Islet precursor cell (in vitro differentiated cells): ENCODE results near the gene ITIH6.
"Not testable (repeated sequence)": the region's sequence is repeated elsewhere in the genome, so short reads cannot be mapped to it uniquely, and the experiment has no call there.

Source experiments
- DNase-seq: peaks from one replicate; pipeline ENCODE4 v3.0.0-alpha.2; 2018

Gene ITIH6

GRCh38 chrX:54798137-54798536 is at the start of gene ITIH6:
ITIH6 (minus strand) TSS chrX:54798255; CDS start chrX:54798210, 45 bp downstream.
- DNase-seq: no peak

DNA sequence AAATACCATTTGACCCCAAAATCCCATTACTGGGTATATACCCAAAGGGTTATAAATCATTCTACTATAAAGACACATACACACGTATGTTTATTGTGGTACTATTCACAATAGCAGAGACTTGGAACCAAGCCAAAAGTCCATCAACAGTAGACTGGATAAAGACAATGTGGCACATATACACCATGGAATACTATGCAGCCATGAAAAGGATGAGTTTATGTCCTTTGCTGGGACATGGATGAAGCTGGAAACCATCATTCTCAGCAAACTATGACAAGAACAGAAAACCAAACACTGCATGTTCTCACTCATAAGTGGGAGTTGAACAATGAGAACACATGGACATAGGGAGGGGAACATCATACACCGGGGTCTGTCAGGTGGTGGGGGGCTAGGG is 49.6 kb upstream of the ITIH6 start:
- DNase-seq: not testable (repeated sequence)

GRCh38 chrX:54843050-54843449 is 45.0 kb upstream of the ITIH6 start:
- DNase-seq: no peak

- no peak for DNase-seq
Observed at GRCh38 chrX:54842607-54843006, 44.6 kb upstream of the ITIH6 start.

DNA sequence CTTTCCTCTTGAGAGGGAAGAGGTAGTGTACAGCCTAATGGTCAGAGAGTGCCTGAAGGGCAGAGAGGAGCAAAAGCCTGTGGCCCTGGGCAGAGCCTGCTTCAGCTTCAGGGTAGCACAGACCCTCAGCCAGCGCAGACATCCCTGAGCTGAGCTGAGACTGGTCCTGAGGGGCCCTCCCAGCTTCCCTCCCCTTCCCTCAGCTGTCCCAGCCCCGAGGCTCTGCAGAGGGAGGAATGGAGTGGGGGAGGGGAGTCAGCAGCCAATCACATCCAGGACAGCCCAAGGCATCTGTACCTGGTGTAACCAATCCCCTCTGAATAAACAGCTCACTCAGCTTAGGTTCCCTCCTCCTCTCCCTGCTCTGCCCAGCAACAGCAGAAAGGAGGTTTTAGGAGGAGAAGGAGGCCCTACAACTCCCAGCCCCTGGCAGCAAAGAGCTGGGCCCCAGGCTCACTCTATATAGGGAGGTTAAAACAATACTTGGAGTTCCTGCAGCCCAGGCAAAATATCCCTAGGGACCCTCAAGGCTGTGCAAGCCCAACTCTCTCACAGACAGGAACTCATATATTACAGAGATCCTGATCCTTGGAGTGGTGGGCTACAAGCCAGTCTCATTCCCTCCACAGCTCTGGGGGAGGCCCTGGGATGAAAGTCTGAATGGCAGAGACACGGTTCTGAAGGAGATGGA is 43.3 kb upstream of the ITIH6 start:
- DNase-seq: not testable (repeated sequence)

DNA sequence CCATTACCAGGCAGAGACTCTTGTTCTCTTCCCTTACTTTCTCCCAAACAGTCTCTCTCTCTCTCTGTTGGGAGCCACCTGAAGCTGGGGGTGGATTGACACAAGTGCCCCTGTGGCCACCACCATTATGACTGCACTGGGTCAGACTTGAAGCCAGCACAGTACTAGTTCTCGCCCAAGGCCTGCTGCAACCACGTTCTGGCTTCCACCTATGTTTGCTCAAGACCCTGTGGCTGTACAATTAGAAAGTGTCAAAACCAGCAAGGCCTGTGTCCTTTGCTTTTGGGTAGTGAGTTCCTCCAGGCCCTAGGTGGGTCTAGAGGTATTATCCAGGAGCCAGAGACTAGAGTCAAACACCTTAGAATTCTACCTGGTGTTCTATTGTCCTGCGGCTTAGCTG is 40.5 kb upstream of the ITIH6 start:
- DNase-seq: no peak

DNA sequence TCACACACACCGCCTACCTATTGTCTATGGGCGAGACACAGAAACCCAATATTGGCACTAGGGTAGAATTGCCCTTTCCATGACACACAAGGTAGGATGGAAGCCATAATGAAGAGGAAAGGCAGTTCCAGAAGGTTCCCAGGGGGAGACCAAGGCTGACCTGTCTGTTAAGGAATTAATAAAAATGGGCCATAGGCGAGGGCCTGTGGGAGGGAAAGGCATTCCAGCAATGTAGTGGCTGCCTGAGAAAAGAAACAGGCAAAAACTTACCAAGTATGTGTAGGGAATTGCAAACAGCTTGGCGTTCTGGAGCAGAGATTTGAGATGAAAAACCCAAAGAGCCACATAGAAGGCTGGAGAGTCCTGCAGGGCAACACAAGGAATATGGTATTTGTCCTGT is 28.5 kb upstream of the ITIH6 start:
- DNase-seq: no peak

GRCh38 chrX:54825716-54826438 is 27.8 kb upstream of the ITIH6 start:
- DNase-seq: no peak

DNA sequence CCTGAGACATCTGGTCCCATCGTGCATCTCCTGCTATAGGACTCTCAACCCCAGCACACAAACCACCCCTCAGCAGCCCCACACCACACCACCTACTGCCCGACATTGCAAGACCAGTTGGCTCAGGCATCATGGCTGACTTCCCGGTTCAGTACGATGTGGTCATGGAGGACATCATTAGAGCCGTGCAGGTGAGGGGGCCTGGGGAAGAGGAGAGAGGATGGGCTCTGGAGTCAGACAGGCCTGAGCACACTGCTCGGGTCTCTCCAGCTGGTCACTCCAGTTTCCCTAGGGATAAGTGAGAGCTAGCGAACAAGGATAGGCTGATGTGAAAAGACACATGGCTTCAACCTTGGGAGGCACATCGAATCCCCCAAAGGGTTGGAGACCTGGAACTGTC is 26.7 kb upstream of the ITIH6 start:
- DNase-seq: no peak

DNA sequence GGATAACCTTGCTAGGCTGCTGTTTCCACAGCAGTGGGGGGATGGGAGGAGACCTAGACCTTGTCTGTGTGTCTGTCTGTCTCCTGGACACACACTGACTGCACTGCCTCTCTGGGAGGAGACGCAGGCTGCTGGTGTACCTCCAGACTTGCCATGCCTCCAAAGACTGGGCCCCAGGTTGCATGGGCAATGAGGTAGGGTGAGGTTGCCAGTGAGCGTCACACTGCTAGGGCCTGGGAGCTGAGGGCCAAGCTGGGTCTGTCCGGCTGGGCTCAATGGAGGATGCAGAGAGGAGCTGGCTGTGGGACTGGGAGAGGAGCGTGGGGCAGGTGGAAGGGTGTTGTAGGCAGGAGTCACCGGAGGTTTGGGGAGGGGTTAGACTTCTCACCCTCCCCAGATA is 26.1 kb upstream of the ITIH6 start:
- DNase-seq: no peak

GRCh38 chrX:54821310-54821709 is 23.3 kb upstream of the ITIH6 start:
- DNase-seq: no peak

GRCh38 chrX:54820737-54821136 is 22.7 kb upstream of the ITIH6 start:
- no peak for DNase-seq

DNA sequence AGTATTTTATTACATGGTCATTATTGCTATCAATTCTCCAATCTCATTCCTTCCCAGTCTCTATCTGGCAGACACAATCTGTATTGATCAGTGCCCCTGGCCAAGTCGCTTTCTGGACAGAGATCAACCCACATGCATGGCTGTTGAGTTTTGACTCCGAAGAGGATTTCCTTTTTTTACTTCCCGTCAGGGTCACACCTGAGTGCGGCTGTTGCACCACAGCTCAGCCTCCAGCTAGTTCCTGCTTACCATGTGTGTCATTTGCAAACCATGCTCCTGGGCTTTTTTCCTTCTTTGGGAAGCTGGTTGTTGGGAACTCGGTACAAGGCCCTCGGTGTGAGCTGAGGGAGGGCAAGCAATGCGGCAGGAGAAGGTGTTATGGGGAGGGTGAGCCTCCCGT is 21.1 kb upstream of the ITIH6 start:
- DNase-seq: no peak

DNA sequence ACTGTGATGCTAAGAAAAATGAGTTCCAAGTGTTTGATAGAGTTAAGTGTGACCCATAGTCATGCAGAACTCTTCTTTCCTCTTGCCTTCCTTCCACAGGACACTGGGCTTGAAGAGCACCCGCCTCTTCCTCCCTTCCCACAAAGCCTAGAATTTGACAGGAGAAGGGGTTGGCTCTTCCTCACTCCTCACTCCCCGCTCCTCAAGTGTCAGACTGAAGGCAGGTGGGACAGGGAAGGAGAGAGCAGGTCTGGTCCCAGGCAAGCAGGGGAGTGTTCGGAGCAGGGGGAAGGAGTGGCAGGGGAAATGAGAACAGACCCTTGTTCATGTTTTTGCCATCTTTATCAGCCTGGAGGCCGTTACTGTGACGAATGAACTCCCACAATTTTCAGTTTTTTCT is 20.2 kb upstream of the ITIH6 start:
- DNase-seq: peak; percentile 49

DNA sequence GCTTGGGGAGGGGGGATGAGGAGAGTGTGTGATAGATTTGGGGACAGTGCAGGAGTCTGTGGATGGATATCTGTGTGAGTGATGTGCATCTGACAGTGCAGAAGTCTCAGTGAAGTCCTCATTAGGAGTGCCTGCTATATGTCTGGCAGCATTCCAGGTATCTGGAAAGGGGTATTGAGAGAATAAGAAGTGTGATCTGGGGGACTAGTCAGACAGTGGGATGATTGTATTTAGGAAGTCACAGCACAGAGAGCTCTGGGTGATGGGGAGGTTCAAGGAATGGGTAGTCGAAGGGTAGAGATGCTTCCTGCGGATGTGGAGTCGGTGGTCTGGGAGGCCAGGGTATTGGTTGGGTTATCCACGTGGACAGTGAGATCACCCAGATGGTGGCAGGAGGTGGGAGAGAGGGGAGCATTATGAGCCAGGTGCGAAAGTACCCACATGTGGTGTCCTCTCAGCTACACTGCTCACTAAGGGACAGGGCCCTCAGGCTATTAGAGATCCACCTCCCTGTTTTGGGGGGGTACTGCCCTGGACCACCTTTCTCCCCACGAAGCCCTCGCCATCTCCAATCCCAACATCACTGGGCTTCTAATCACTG is 19.3 kb upstream of the ITIH6 start:
- peak; percentile 40 for DNase-seq

GRCh38 chrX:54812306-54812705 is 14.3 kb upstream of the ITIH6 start:
- DNase-seq: no peak

- DNase-seq: no peak
Observed at GRCh38 chrX:54811301-54811885, 13.3 kb upstream of the ITIH6 start.

GRCh38 chrX:54810532-54810931 is 12.5 kb upstream of the ITIH6 start:
- DNase-seq: no peak

DNA sequence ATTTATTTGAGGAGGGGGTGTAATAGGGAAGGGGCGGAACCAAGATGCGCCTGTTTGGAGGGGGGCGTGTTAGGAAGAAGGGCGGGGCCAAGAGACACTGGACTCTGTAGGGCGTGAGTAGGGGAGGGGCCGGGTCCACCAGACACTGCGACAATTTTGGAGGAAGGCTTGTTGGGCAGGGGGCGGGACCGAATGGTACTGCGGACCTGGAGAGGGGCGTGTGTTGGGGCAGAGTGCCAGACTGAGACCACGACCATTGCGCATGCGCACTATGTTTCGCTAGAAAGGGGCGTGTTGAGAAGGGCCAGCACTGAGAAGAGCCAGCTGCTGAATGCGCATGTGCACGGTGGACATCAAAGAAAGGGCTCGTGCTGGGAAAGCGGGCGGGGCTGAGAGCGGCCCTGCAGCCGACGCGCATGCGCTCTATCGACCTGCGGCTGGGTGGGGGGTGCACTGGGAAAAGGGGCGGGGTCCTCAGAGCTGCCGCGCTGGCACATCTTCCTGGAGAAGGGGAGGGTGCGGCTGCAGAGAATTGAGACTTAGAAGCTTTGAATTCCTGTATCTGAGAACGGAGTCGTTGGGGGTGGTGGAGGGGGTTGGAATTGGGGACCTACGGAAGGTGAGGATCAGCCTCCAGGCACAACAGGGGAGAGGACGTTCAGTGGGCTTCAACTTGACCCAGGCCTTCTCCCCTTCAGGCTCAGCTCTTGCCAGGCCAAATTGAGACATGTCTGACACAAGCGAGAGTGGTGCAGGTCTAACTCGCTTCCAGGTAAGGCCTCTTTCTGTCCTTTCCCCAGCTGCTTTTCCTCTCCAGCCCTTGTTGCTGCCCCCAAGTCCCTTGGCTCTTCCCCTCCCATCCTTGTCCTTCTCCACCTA is 10.8 kb upstream of the ITIH6 start:
- DNase-seq: peak; percentile 98

DNA sequence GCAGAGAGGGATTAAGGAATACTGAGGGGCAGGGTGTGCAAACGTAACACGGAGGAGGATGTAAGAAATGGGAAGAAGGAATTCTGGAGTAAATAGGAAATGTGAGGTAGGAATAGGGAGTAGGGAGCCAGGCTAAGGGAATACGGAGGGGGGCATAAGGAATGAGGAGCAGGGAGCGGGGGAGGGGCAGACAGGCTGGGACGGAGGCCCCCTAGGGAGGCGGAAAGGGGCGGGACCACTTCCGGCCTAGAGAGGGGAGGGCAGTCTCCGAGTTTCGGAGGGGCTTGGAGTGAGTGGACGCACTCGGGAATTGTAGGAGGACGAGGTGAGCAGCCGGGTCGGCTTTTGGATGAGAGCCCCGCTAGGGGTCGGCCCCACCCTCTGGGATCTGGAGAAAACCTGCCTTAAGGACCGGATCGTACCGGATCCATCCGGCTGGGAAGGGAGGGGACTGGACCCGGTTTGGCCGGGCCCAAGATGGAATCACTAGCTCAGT is 10.1 kb upstream of the ITIH6 start:
- DNase-seq: peak; percentile 87

DNA sequence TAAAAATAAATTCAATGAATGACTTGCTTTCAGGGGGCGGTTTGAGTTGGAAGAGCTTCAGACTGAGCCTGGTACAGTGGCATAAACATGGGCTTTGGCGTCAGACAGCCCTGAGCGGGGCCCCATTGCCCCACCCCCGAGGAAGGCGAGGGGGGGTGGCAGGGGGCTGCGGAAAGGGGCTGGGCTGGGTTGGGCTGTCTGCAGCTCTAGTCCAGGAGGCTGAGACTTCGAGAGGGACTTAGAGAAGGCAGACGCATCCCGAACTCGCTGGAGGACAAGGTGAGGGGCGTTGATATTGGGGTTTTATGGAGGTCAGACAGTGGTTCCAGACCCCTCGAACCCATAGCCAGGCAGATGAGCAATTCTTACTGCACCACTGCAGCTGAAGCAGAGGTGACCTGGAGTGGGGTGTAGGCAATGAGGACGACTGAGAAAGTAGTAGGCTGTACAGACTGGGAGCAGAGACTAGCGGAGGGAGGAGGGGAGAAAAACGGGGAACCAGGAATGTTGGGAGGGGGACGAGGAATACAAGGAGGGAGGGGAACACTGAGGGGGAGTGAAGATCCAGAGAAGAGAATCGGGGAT is 9.6 kb upstream of the ITIH6 start, which contains the start of gene MAGED2:
Gene MAGED2, plus strand, starts transcription at position 222 of the 585 bp plus-strand sequence. CDS start 1,587 bp downstream, outside the sequence.
- peak; percentile 73 for DNase-seq

- no peak for DNase-seq
Observed at GRCh38 chrX:54799046-54799445, 991 bp upstream of the ITIH6 start.
